ENCODE results near the gene REEP1. TPM values are rescaled to one million over a fixed set of nuclear protein-coding genes. Genes with fewer than 3 reads are reported as not detected.

The REEP1 gene
- total RNA-seq, 4 donors from 2014 or later = 9.7 to 24.5 (median 13.4) TPM

- no peak for DNase-seq
- Histone ChIP-seq H3K4me3 (no peak overlapping the region), H3K36me3 (no peaks in the 10 kb centered on the region), H3K9me3 (no peaks in the 10 kb centered on the region), H3K27ac (no peak overlapping the region), H3K4me1 (no peaks in the 10 kb centered on the region), H3K27me3 (no peaks in the 10 kb centered on the region)
- TF ChIP-seq CTCF (IDR thresholded peaks at IDR 0.05) (no peak), POLR2A (IDR thresholded peaks at IDR 0.05) (no peak)
- intact Hi-C loops (cut with DNase I; ENCODE audit: low total_unique reads) = no loop called here
Observed at GRCh38 chr2:86284987-86285386, 52.4 kb downstream of the REEP1 start.

GRCh38 chr2:86284401-86284841, 53.0 kb downstream of the REEP1 start:
- Histone ChIP-seq H3K9me3 (no peaks in the 10 kb centered on the region), H3K4me3 (no peak overlapping the region), H3K4me1 (no peaks in the 10 kb centered on the region), H3K27me3 (no peaks in the 10 kb centered on the region), H3K36me3 (no peaks in the 10 kb centered on the region), H3K27ac (no peak overlapping the region)
- intact Hi-C loops (cut with DNase I; ENCODE audit: low total_unique reads) = no loop called here
- no peak for DNase-seq
- TF ChIP-seq CTCF (IDR thresholded peaks at IDR 0.05) (no peak), POLR2A (IDR thresholded peaks at IDR 0.05) (no peak)

- H3K27ac ChIP-seq = no peak overlapping the region
- intact Hi-C loops (cut with DNase I; ENCODE audit: low total_unique reads) = no loop called here
- no peaks in the 10 kb centered on the region for H3K27me3 ChIP-seq
- no peak for DNase-seq
- no peaks in the 10 kb centered on the region for H3K36me3 ChIP-seq
- no peak overlapping the region for H3K4me3 ChIP-seq
- no peaks in the 10 kb centered on the region for H3K4me1 ChIP-seq
- TF ChIP-seq POLR2A (IDR thresholded peaks at IDR 0.05) = no peak
- no peak for TF ChIP-seq CTCF (IDR thresholded peaks at IDR 0.05)
- no peaks in the 10 kb centered on the region for H3K9me3 ChIP-seq
Observed at GRCh38 chr2:86283411-86284030, 53.9 kb downstream of the REEP1 start.

- no peak for DNase-seq
- Histone ChIP-seq H3K27me3 (no peaks in the 10 kb centered on the region), H3K36me3 (no peaks in the 10 kb centered on the region), H3K9me3 (no peaks in the 10 kb centered on the region), H3K27ac (peak overlapping the region; percentile 17 to 28), H3K4me3 (no peak overlapping the region), H3K4me1 (no peaks in the 10 kb centered on the region)
- no peak for TF ChIP-seq CTCF (IDR thresholded peaks at IDR 0.05)
- TF ChIP-seq POLR2A (IDR thresholded peaks at IDR 0.05) = no peak
- intact Hi-C loops (cut with DNase I; ENCODE audit: low total_unique reads) = no loop called here
Observed at GRCh38 chr2:86281066-86281700, 56.2 kb downstream of the REEP1 start.

- intact Hi-C loops (cut with DNase I; ENCODE audit: low total_unique reads) = no loop called here
- peak overlapping the region; percentile 17 to 28 for H3K27ac ChIP-seq
- no peaks in the 10 kb centered on the region for H3K27me3 ChIP-seq
- TF ChIP-seq POLR2A (IDR thresholded peaks at IDR 0.05) (no peak), CTCF (IDR thresholded peaks at IDR 0.05) (no peak)
- H3K9me3 ChIP-seq = no peaks in the 10 kb centered on the region
- H3K4me1 ChIP-seq = no peaks in the 10 kb centered on the region
- DNase-seq = no peak
- no peak overlapping the region for H3K4me3 ChIP-seq
- H3K36me3 ChIP-seq = no peaks in the 10 kb centered on the region
Observed at GRCh38 chr2:86280191-86280667, 57.2 kb downstream of the REEP1 start.

Measured in uterus (tissue), 4 donors.